HG02678 (cell line): Measurements from ENCODE around the gene SETD5.

ENCODE experiments used
- ATAC-seq: cut with Tn5 transposase; IDR thresholded peaks from one replicate; pipeline ENCODE4 v1.9.1; 2021; ENCODE audit warnings: mild to moderate bottlenecking, moderate library complexity; ENCODE audit not compliant: unreplicated experiment

SETD5 gene

GRCh38 chr3:9503283-9503682 lies 105.9 kb downstream of the SETD5 start:
- ATAC-seq = no peak

- ATAC-seq = no peak
These were observed 110.5 kb downstream of the SETD5 start for GRCh38 chr3:9507586-9508578.

GRCh38 chr3:9508781-9509180 lies 111.4 kb downstream of the SETD5 start:
- ATAC-seq = no peak

- ATAC-seq = no peak
These were observed 115.1 kb downstream of the SETD5 start for GRCh38 chr3:9512456-9513045.

GRCh38 chr3:9514306-9514705 lies 116.9 kb downstream of the SETD5 start:
- ATAC-seq = no peak

GRCh38 chr3:9514956-9515355 lies 117.5 kb downstream of the SETD5 start:
- no peak for ATAC-seq

GRCh38 chr3:9525078-9525477 lies 127.7 kb downstream of the SETD5 start:
- no peak for ATAC-seq
